HCT116 (cell line): ENCODE data around the gene RAD51D. TPM values are rescaled to one million over a fixed set of nuclear protein-coding genes. Genes with fewer than 3 reads are reported as not detected.

Experiments
- ATAC-seq: fragments of 200-7000 bp; cut with Tn5 transposase; 2 replicates; pipeline ENCODE4 v1.9.1; 2020; ENCODE audit warnings: mild to moderate bottlenecking, moderate library complexity
- BruUV-seq: library from RNA; stranded (reverse); fragments of 400-500 nt; replicated peaks from 2 replicates; lab custom pipeline; 2021; lab: Mats Ljungman, UMichigan
- CTCF ChIA-PET: fragments of 300-600 bp; sonication (Branson Sonifier 250); formaldehyde crosslinking; loops from one replicate; lab custom pipeline; 2021; ENCODE audit warnings: antibody characterized with exemption; lab: Charles Lee
- POLR2A ChIA-PET: fragments of 300-600, 350-600 bp; sonication (Branson Sonifier 250); formaldehyde crosslinking; loops from one replicate; lab custom pipeline; 2021; ENCODE audit warnings: antibody characterized with exemption; lab: Charles Lee
- RAD21 ChIA-PET, 2 experiments: fragments of 300-600 bp; sonication (Branson Sonifier 250); formaldehyde crosslinking; loops; one replicate each; lab custom pipeline; 2023; ENCODE audit warnings: low total read pairs in 2 of 2; ENCODE audit not compliant: uncharacterized antibody in 2 of 2, unreplicated experiment in 2 of 2, low non-redundant PET in 1 of 2; lab: Charles Lee
- DNase-seq: peaks from one replicate; pipeline ENCODE4 v3.0.0-alpha.2; 2010; ENCODE audit warnings: low read depth, low spot score
- H2AFZ ChIP-seq: fragments of 200-600 bp; shearing (Covaris generic), sonication (generic); 2 replicates; pipeline ENCODE4 v1.6.1; 2017; ENCODE audit warnings: low read depth, mixed run types, mixed read lengths, antibody characterized with exemption, low read length; ENCODE audit not compliant: poor library complexity, severe bottlenecking
- H3K27ac ChIP-seq: 2 replicates; pipeline ENCODE4 v1.5.1; 2012; ENCODE audit warnings: low read depth, low read length
- H3K27me3 ChIP-seq: fragments of 200-600 bp; sonication (generic); 2 replicates; pipeline ENCODE4 v1.6.1; 2016; ENCODE audit warnings: mixed run types, low read length, mixed read lengths; ENCODE audit not compliant: insufficient read depth
- H3K36me3 ChIP-seq, 2 experiments: fragments of 200-500 bp in 1 of 2; fragments of 200-600 bp in 1 of 2; sonication (Bioruptor generic) in 1 of 2; sonication (generic) in 1 of 2; 2 replicates each; pipeline versions ENCODE4 v1.5.1 to v1.6.1; 2014 to 2016; ENCODE audit warnings: low read length in 2 of 2, inconsistent platforms in 1 of 2, mixed read lengths in 1 of 2, mixed run types in 1 of 2; ENCODE audit not compliant: insufficient read depth in 2 of 2, control insufficient read depth in 1 of 2
- H3K4me1 ChIP-seq, 2 experiments: fragments of 200-600 bp in 1 of 2; sonication (generic) in 1 of 2; 2 replicates each; pipeline versions ENCODE4 v1.5.1 to v1.6.1; 2012 to 2017; ENCODE audit warnings: low read length in 2 of 2, inconsistent platforms in 1 of 2, mild to moderate bottlenecking in 1 of 2, mixed read lengths in 1 of 2, mixed run types in 1 of 2, moderate library complexity in 1 of 2; ENCODE audit not compliant: insufficient read depth in 2 of 2, control insufficient read depth in 1 of 2
- H3K4me2 ChIP-seq: fragments of 200-600 bp; sonication (generic); 2 replicates; pipeline ENCODE4 v1.6.1; 2017; ENCODE audit warnings: mixed run types, low read length, mixed read lengths
- H3K4me3 ChIP-seq, 2 experiments: fragments of 200-600 bp in 1 of 2; sonication (generic) in 1 of 2; replicated peaks in 1 of 2; 2 replicates each; pipeline ENCODE4 v1.5.1; 2011 to 2016; ENCODE audit warnings: low read length in 2 of 2, control low read depth in 1 of 2, low read depth in 1 of 2, mild to moderate bottlenecking in 1 of 2, mixed read lengths in 1 of 2, mixed run types in 1 of 2
- H3K79me2 ChIP-seq: fragments of 200-600 bp; sonication (generic); 2 replicates; pipeline ENCODE4 v1.6.1; 2017; ENCODE audit warnings: mild to moderate bottlenecking, mixed run types, low read length, moderate library complexity, mixed read lengths; ENCODE audit not compliant: insufficient read depth
- H3K9ac ChIP-seq: fragments of 200-600 bp; sonication (generic); 2 replicates; pipeline ENCODE4 v1.6.1; 2016; ENCODE audit warnings: low read length, mixed read lengths
- H3K9me2 ChIP-seq: fragments of 200-600 bp; sonication (generic), shearing (Covaris generic); 2 replicates; pipeline ENCODE4 v1.6.1; 2017; ENCODE audit warnings: mixed run types, mild to moderate bottlenecking, moderate library complexity; ENCODE audit not compliant: insufficient read depth
- H3K9me3 ChIP-seq, 2 experiments: fragments of 200-500 bp in 1 of 2; fragments of 200-600 bp in 1 of 2; sonication (Bioruptor generic) in 1 of 2; sonication (generic) in 1 of 2; 2 replicates each; pipeline ENCODE4 v1.6.1; 2014 to 2017; ENCODE audit warnings: low read length in 2 of 2, mixed read lengths in 2 of 2, inconsistent platforms in 1 of 2, low read depth in 1 of 2, mild to moderate bottlenecking in 1 of 2, mixed run types in 1 of 2, moderate library complexity in 1 of 2; ENCODE audit not compliant: control insufficient read depth in 1 of 2, insufficient read depth in 1 of 2
- H4K20me1 ChIP-seq: fragments of 200-600 bp; sonication (generic), shearing (Covaris generic); 2 replicates; pipeline ENCODE4 v1.6.1; 2017; ENCODE audit warnings: mixed run types, mild to moderate bottlenecking, moderate library complexity; ENCODE audit not compliant: insufficient read depth
- CBX3 ChIP-seq: IDR thresholded peaks from 2 replicates; pipeline ENCODE4 v1.6.1; 2012; ENCODE audit warnings: low read depth
- CEBPB ChIP-seq: IDR thresholded peaks from 2 replicates; pipeline ENCODE4 v1.6.1; 2012; ENCODE audit warnings: low read depth
- EGR1 ChIP-seq: IDR thresholded peaks from 2 replicates; pipeline ENCODE4 v1.6.1; 2012; ENCODE audit warnings: low read depth
- EZH2phosphoT487 ChIP-seq: fragments of 200-600 bp; IDR thresholded peaks from 2 replicates; pipeline ENCODE4 v1.6.1; 2018; ENCODE audit warnings: antibody characterized with exemption, borderline replicate concordance
- FOSL1 ChIP-seq: IDR thresholded peaks from 2 replicates; pipeline ENCODE4 v1.6.1; 2012; ENCODE audit warnings: low read depth
- POLR2A ChIP-seq: IDR thresholded peaks from 2 replicates; pipeline ENCODE4 v1.7.0; 2011; ENCODE audit warnings: borderline replicate concordance; ENCODE audit not compliant: insufficient read depth, insufficient read length; ENCODE audit errors: extremely low read depth
- POLR2AphosphoS5 ChIP-seq: IDR thresholded peaks from 2 replicates; pipeline ENCODE4 v1.6.1; 2011; ENCODE audit warnings: mild to moderate bottlenecking, low read depth, low read length, moderate library complexity
- SP1 ChIP-seq: IDR thresholded peaks from 2 replicates; pipeline ENCODE4 v1.6.1; 2012; ENCODE audit warnings: low read depth
- SRF ChIP-seq: IDR thresholded peaks from 2 replicates; pipeline ENCODE4 v1.6.1; 2012; ENCODE audit warnings: low read depth
- TCF7L2 ChIP-seq: IDR thresholded peaks from 2 replicates; pipeline ENCODE4 v1.7.0; 2011; ENCODE audit warnings: borderline replicate concordance, inconsistent platforms; ENCODE audit not compliant: insufficient read depth, insufficient read length; ENCODE audit errors: extremely low read depth
- YY1 ChIP-seq: IDR thresholded peaks from 2 replicates; pipeline ENCODE4 v1.6.1; 2011; ENCODE audit warnings: low read length, low read depth, moderate library complexity, mild to moderate bottlenecking; ENCODE audit not compliant: insufficient replicate concordance; ENCODE audit errors: extremely low read depth
- ZNF274 ChIP-seq: fragments of 200-500 bp; sonication (Bioruptor generic); IDR thresholded peaks from 2 replicates; pipeline ENCODE4 v1.6.1; 2014; ENCODE audit warnings: mild to moderate bottlenecking, low read depth, low read length, inconsistent platforms
- intact Hi-C: fragments of 100-400 bp; cut with micrococcal nuclease; formaldehyde crosslinking; loops from 2 replicates; pipeline ENCODE4 v1.10.0; 2022
- total RNA-seq: library from RNA; stranded (reverse); gene quantifications from one replicate; pipeline ENCODE4 v1.2.1, GENCODE V29; 2021; ENCODE audit not compliant: unreplicated experiment
- TF ChIP-seq, protein P1 (sequence below): IDR thresholded peaks from 2 replicates; pipeline ENCODE4 v1.6.1; 2012
- TF ChIP-seq, protein P2 (sequence below), 3 experiments: fragments of 200-600 bp in 1 of 3; sonication (generic) in 1 of 3; IDR thresholded peaks in 2 of 3; conservative IDR thresholded peaks in 1 of 3; 2 replicates each; pipeline ENCODE4 v1.5.1; 2012 to 2017; ENCODE audit warnings: low read depth in 2 of 3, low read length in 2 of 3, antibody characterized with exemption in 1 of 3, borderline replicate concordance in 1 of 3, control low read depth in 1 of 3, mild to moderate bottlenecking in 1 of 3, mixed read lengths in 1 of 3, mixed run types in 1 of 3, moderate library complexity in 1 of 3; ENCODE audit not compliant: insufficient read depth in 1 of 3
- TF ChIP-seq, protein P3 (sequence below): IDR thresholded peaks from 2 replicates; pipeline ENCODE4 v1.6.1; 2012; ENCODE audit warnings: low read depth

Gene RAD51D
- total RNA-seq, 1 experiment from 2014 or later: 12.9 TPM

DNA sequence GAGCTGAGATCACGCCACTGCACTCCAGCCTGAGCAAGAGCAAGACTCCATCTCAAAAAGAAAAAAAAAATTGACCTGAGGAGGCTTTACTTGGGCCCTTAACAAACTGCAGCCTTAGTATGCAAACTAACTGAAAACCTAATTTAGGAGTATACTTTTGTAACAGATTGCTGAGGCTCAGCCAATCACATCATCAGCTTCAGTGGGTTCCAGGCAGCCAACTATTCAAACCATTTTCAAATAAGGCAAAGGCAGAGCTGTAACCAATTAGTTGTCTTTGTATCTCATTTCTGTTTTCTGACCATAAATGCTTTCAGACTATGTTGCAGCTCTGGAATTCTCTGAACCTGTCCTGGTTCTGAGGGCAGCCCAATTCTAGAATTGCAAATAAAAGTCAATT lies 23.9 kb downstream of the RAD51D start:
- ChIA-PET CTCF (no interaction called here), POLR2A (no interaction called here), RAD21 (no interaction called here)
- no peaks in the 10 kb centered on the region for H4K20me1 ChIP-seq
- intact Hi-C loops: no loop called here
- H2AFZ ChIP-seq: no peak overlapping the region
- peaks cover 4 to 9% of the 10 kb centered on the region in 2 experiments for H3K36me3 ChIP-seq
- no TSS peak for BruUV-seq
- H3K27me3 ChIP-seq: no peaks in the 10 kb centered on the region
- ATAC-seq (no peak), DNase-seq (no peak)
- H3K9me2 ChIP-seq: no peaks in the 10 kb centered on the region
- TF ChIP-seq ZNF274 (no peak), YY1 (no peak), CBX3 (no peak), SP1 (no peak), SRF (no peak), CEBPB (no peak), EGR1 (no peak), FOSL1 (no peak)
- TF ChIP-seq, protein P1, sequence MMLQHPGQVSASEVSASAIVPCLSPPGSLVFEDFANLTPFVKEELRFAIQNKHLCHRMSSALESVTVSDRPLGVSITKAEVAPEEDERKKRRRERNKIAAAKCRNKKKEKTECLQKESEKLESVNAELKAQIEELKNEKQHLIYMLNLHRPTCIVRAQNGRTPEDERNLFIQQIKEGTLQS: no peak
- H3K79me2 ChIP-seq: no peaks in the 10 kb centered on the region
- no peaks in the 10 kb centered on the region for H3K9me3 ChIP-seq
- H3K4me1 ChIP-seq: peaks cover 16 to 19% of the 10 kb centered on the region in 2 experiments
- H3K4me3 ChIP-seq: no peak overlapping the region
- H3K9ac ChIP-seq: 0 out of 2 replicates have a peak overlapping the region, but pooled peaks have one; percentile 59
- peak overlapping the region; percentile 63 for H3K4me2 ChIP-seq
- peak overlapping the region; percentile 51; the same call in 1 of the 2 replicates for H3K27ac ChIP-seq

DNA sequence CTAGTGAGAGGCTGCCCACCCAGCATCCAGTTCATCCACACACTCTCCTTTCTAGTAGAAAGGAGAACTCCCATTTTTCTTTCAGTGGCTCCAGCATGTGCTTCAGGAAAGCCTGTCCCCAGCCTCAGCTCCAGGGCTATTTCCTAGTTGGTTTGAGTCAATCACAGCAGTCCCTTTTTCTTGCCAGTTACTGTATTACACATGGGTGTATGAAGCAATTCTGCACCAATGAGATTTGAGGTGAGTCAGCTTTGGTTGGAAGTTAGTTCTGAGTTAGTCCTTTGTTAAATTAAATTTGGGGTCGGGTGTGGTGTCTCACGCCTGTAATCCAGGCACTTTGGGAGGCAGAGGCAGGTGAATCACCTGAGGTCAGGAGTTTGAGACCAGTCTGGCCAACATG lies 24.8 kb downstream of the RAD51D start:
- ChIA-PET CTCF (interaction anchor here (0.8 kb wide), 1 partner anchor 9 kb away, joined by 4 read pairs; no protein-coding TSS in a partner anchor), POLR2A (interaction anchor here (0.7 to 1.3 kb wide), 4 partner anchors 12 to 36 kb away, joined by 3 to 7 read pairs (median 4); no protein-coding TSS in a partner anchor), RAD21 (no interaction called here)
- no TSS peak for BruUV-seq
- intact Hi-C loops: no loop called here
- Histone ChIP-seq H3K4me2 (peak overlapping the region; percentile 63), H3K4me3 (peak overlapping the region in 1 of 2 experiments; percentile 10; a peak in 1 of 4 replicates), H3K27me3 (no peaks in the 10 kb centered on the region), H3K36me3 (peaks cover 0 to 5% of the 10 kb centered on the region in 2 experiments; a peak in 2 of 4 replicates), H3K9ac (peak overlapping the region; percentile 59), H3K79me2 (no peaks in the 10 kb centered on the region), H3K9me2 (no peaks in the 10 kb centered on the region), H2AFZ (no peak overlapping the region), H3K9me3 (no peaks in the 10 kb centered on the region), H4K20me1 (no peaks in the 10 kb centered on the region), H3K4me1 (peaks cover 18 to 25% of the 10 kb centered on the region in 2 experiments), H3K27ac (peak overlapping the region; percentile 51)
- ATAC-seq (peak; percentile 92), DNase-seq (peak; percentile 89)
- peak; percentile 42; the same call in 1 of the 2 replicates for TF ChIP-seq POLR2AphosphoS5
- TF ChIP-seq CEBPB: peak; percentile 97
- TF ChIP-seq EGR1: no peak
- TF ChIP-seq, protein P2, sequence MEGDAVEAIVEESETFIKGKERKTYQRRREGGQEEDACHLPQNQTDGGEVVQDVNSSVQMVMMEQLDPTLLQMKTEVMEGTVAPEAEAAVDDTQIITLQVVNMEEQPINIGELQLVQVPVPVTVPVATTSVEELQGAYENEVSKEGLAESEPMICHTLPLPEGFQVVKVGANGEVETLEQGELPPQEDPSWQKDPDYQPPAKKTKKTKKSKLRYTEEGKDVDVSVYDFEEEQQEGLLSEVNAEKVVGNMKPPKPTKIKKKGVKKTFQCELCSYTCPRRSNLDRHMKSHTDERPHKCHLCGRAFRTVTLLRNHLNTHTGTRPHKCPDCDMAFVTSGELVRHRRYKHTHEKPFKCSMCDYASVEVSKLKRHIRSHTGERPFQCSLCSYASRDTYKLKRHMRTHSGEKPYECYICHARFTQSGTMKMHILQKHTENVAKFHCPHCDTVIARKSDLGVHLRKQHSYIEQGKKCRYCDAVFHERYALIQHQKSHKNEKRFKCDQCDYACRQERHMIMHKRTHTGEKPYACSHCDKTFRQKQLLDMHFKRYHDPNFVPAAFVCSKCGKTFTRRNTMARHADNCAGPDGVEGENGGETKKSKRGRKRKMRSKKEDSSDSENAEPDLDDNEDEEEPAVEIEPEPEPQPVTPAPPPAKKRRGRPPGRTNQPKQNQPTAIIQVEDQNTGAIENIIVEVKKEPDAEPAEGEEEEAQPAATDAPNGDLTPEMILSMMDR (IDR thresholded peaks at IDR 0.05 in 2 of 3, conservative IDR thresholded peaks at IDR 0.05 in 1 of 3; ENCODE audit: borderline replicate concordance in 1 of 3, insufficient read depth in 1 of 3, low read depth in 2 of 3, low read length in 2 of 3): no peak
- TF ChIP-seq, protein P3, sequence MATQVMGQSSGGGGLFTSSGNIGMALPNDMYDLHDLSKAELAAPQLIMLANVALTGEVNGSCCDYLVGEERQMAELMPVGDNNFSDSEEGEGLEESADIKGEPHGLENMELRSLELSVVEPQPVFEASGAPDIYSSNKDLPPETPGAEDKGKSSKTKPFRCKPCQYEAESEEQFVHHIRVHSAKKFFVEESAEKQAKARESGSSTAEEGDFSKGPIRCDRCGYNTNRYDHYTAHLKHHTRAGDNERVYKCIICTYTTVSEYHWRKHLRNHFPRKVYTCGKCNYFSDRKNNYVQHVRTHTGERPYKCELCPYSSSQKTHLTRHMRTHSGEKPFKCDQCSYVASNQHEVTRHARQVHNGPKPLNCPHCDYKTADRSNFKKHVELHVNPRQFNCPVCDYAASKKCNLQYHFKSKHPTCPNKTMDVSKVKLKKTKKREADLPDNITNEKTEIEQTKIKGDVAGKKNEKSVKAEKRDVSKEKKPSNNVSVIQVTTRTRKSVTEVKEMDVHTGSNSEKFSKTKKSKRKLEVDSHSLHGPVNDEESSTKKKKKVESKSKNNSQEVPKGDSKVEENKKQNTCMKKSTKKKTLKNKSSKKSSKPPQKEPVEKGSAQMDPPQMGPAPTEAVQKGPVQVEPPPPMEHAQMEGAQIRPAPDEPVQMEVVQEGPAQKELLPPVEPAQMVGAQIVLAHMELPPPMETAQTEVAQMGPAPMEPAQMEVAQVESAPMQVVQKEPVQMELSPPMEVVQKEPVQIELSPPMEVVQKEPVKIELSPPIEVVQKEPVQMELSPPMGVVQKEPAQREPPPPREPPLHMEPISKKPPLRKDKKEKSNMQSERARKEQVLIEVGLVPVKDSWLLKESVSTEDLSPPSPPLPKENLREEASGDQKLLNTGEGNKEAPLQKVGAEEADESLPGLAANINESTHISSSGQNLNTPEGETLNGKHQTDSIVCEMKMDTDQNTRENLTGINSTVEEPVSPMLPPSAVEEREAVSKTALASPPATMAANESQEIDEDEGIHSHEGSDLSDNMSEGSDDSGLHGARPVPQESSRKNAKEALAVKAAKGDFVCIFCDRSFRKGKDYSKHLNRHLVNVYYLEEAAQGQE: no peak
- no peak for TF ChIP-seq EZH2phosphoT487
- TF ChIP-seq POLR2A: no peak
- TF ChIP-seq YY1: no peak
- no peak for TF ChIP-seq ZNF274
- no peak for TF ChIP-seq TCF7L2
